ENCODE measurements around the gene GALNT9. TPM values are rescaled to one million over a fixed set of nuclear protein-coding genes. Genes with fewer than 3 reads are reported as not detected.
"Not testable (repeated sequence)": the region's sequence is repeated elsewhere in the genome, so short reads cannot be mapped to it uniquely, and the experiment has no call there.

GALNT9 gene
- total RNA-seq, 1 experiment from 2014 or later: 3.3 TPM

GRCh38 chr12:132197581-132198354 is 131.6 kb downstream of the GALNT9 start:
- Histone ChIP-seq H3K27me3 (peaks cover 5% of the 10 kb centered on the region), H3K4me3 (no peak overlapping the region), H3K9me3 (peaks cover 17% of the 10 kb centered on the region), H3K36me3 (no peaks in the 10 kb centered on the region)
- DNase-seq: no peak

- no peak overlapping the region for H3K4me3 ChIP-seq
- H3K9me3 ChIP-seq: peaks cover 17% of the 10 kb centered on the region
- H3K36me3 ChIP-seq: no peaks in the 10 kb centered on the region
- no peak for DNase-seq
- peaks cover 5% of the 10 kb centered on the region for H3K27me3 ChIP-seq
These were observed 132.5 kb downstream of the GALNT9 start for GRCh38 chr12:132196873-132197390.

- Histone ChIP-seq H3K36me3 (no peaks in the 10 kb centered on the region), H3K27me3 (peaks cover 8% of the 10 kb centered on the region), H3K9me3 (peaks cover 17% of the 10 kb centered on the region), H3K4me3 (no peak overlapping the region)
- DNase-seq: no peak
These were observed 133.1 kb downstream of the GALNT9 start for GRCh38 chr12:132196038-132196872.

DNA sequence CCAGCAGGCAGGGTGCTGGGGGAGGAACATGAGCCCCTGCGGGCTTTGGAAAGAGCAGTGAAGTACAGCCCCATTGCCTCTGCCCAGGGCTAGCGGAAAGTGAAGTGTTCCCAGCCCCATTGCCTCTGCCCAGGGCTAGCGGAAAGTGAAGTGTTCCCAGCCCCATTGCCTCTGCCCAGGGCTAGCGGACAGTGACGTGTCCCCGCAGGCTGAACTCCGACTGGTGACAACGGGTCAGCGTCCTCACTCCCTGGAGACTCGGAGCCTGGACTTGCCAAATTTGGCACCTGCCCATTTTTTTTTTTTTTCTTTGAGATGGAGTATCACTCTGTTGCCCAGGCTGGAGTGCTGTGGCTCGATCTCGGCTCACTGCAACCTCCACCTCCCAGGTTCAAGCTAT is 134.1 kb downstream of the GALNT9 start:
- H3K36me3 ChIP-seq, DNase-seq, H3K4me3 ChIP-seq, H3K27me3 ChIP-seq: not testable (repeated sequence)
- H3K9me3 ChIP-seq: peaks cover 17% of the 10 kb centered on the region

- peaks cover 14% of the 10 kb centered on the region for H3K27me3 ChIP-seq
- DNase-seq: no peak
- no peak overlapping the region for H3K4me3 ChIP-seq
- no peaks in the 10 kb centered on the region for H3K36me3 ChIP-seq
- H3K9me3 ChIP-seq: peaks cover 17% of the 10 kb centered on the region
These were observed 134.8 kb downstream of the GALNT9 start for GRCh38 chr12:132194556-132194955.

DNA sequence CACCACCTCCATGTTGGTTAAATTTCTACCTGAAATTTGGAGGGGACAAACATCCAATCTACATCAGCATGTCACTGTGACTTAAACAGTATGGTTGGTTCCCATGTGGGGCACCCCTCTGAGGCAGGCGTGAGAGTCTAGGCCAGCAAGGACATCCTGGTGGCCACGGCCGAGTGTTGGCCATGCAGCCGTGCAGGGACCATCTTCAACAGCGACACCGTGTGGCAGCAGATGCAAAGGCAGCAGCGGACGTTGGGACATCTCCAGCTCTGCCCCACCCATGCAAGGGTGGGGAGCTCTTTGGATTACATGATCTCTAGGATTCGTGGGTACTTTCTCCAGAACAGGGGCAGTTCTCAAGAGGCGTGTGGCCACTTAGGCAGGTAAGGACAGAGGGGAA is 135.3 kb downstream of the GALNT9 start:
- DNase-seq: no peak

GRCh38 chr12:132191715-132192553 is 137.5 kb downstream of the GALNT9 start:
- no peak overlapping the region for H3K4me3 ChIP-seq
- H3K27me3 ChIP-seq: peaks cover 24% of the 10 kb centered on the region
- DNase-seq: no peak

More for the DNA sequence above, 135.3 kb downstream of the GALNT9 start:
- H3K27me3 ChIP-seq: peaks cover 19% of the 10 kb centered on the region
- H3K9me3 ChIP-seq: peaks cover 17% of the 10 kb centered on the region
- no peak overlapping the region for H3K4me3 ChIP-seq
- no peaks in the 10 kb centered on the region for H3K36me3 ChIP-seq

GRCh38 chr12:132190834-132191500 is 138.4 kb downstream of the GALNT9 start:
- H3K27me3 ChIP-seq: peaks cover 33% of the 10 kb centered on the region
- no peak for DNase-seq
- H3K4me3 ChIP-seq: no peak overlapping the region

More at GRCh38 chr12:132191715-132192553, 137.5 kb downstream of the GALNT9 start:
- Histone ChIP-seq H3K9me3 (peaks cover 17% of the 10 kb centered on the region), H3K36me3 (no peaks in the 10 kb centered on the region)

GRCh38 chr12:132190012-132190755 is 139.2 kb downstream of the GALNT9 start:
- no peaks in the 10 kb centered on the region for H3K36me3 ChIP-seq
- peaks cover 36% of the 10 kb centered on the region for H3K27me3 ChIP-seq
- H3K9me3 ChIP-seq: peaks cover 17% of the 10 kb centered on the region
- peak overlapping the region; percentile 46 for H3K4me3 ChIP-seq
- peak; percentile 18 for DNase-seq

More at GRCh38 chr12:132190834-132191500, 138.4 kb downstream of the GALNT9 start:
- Histone ChIP-seq H3K9me3 (peaks cover 17% of the 10 kb centered on the region), H3K36me3 (no peaks in the 10 kb centered on the region)

- Histone ChIP-seq H3K9me3 (peaks cover 13% of the 10 kb centered on the region), H3K36me3 (no peaks in the 10 kb centered on the region), H3K27me3 (peaks cover 43% of the 10 kb centered on the region), H3K4me3 (peak overlapping the region; percentile 46)
- peak; percentile 90 for DNase-seq
These were observed 139.9 kb downstream of the GALNT9 start for GRCh38 chr12:132189378-132190011.

DNA sequence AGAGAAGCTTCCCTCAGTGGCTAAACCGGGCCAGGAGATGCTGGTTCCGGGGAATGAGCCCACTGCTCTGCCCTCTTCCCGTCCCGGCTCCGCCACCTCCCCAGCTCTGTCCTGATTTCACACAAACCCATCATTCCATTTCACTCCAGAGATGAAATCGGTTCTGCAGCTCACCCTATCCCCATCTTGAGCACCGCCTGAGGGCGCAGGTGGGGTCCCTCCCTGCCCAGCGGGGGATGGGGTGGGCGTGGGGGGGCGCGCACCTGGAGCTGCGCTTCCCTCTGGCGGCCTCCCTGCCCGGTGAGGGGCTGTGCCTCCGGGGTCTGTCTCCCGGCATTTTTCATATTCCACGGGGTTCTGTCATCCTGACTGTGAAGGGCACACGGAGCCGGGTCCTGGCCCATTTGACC is 140.5 kb downstream of the GALNT9 start:
- Histone ChIP-seq H3K27me3 (peaks cover 48% of the 10 kb centered on the region), H3K9me3 (peaks cover 8% of the 10 kb centered on the region), H3K36me3 (no peaks in the 10 kb centered on the region), H3K4me3 (peak overlapping the region; percentile 46)
- no peak for DNase-seq

DNA sequence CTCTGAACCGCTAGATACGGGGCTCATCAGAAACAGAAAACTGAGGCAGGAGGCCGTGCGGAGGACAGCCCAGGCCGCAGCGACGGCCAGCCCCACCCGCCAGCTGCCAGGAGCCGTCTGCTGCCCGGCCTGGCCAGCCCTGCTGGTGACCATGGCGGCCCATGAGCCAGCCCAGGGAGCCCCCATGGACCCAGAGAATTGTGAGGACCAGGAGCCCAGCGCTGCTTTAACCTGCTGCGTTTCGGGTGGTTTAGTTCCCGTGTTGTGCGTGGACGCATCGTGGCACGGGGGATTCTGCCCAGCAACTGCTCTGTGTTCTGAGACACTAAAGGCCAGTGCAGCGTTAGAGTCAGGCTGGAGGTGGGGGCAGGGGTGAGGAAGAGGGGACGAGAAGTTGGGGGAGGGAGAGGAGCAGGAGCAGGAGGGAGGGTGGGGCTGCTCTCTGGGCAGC is 140.9 kb downstream of the GALNT9 start:
- Histone ChIP-seq H3K9me3 (peaks cover 3% of the 10 kb centered on the region), H3K27me3 (peaks cover 51% of the 10 kb centered on the region), H3K36me3 (no peaks in the 10 kb centered on the region), H3K4me3 (no peak overlapping the region)
- no peak for DNase-seq

- Histone ChIP-seq H3K9me3 (no peaks in the 10 kb centered on the region), H3K36me3 (no peaks in the 10 kb centered on the region), H3K4me3 (no peak overlapping the region), H3K27me3 (peaks cover 57% of the 10 kb centered on the region)
- no peak for DNase-seq
These were observed 141.5 kb downstream of the GALNT9 start for GRCh38 chr12:132187646-132188450.

All from MG63 (cell line).